H9 (cell line): Measurements from ENCODE around the gene ZNF263. TPM values are rescaled to one million over a fixed set of nuclear protein-coding genes. Genes with fewer than 3 reads are reported as not detected.

ENCODE experiments used
- DNase-seq: peaks from one replicate; pipeline ENCODE4 v3.0.0-alpha.2; 2017
- H2AFZ ChIP-seq: one replicate; pipeline ENCODE4 v1.6.1; 2013; ENCODE audit warnings: mild to moderate bottlenecking, low read length, control low read depth, moderate library complexity
- H2AK5ac ChIP-seq: 2 replicates; pipeline ENCODE4 v1.6.1; 2013; ENCODE audit warnings: low read length, control low read depth, mixed read lengths; ENCODE audit not compliant: insufficient read length
- H2BK120ac ChIP-seq: one replicate; pipeline ENCODE4 v1.6.1; 2013; ENCODE audit warnings: low read depth, mild to moderate bottlenecking, low read length, control low read depth, inconsistent platforms; ENCODE audit not compliant: poor library complexity, severe bottlenecking
- H2BK12ac ChIP-seq: 2 replicates; pipeline ENCODE4 v1.6.1; 2013; ENCODE audit warnings: low read length, control low read depth, mixed read lengths, low read depth; ENCODE audit not compliant: insufficient read length
- H2BK15ac ChIP-seq: 2 replicates; pipeline ENCODE4 v1.6.1; 2013; ENCODE audit warnings: low read depth, low read length, control low read depth
- H2BK20ac ChIP-seq: one replicate; pipeline ENCODE4 v1.6.1; 2013; ENCODE audit warnings: low read depth, mild to moderate bottlenecking, low read length, control low read depth, inconsistent platforms; ENCODE audit not compliant: poor library complexity, severe bottlenecking
- H2BK5ac ChIP-seq: 2 replicates; pipeline ENCODE4 v1.6.1; 2013; ENCODE audit warnings: low read length, control low read depth, mixed read lengths; ENCODE audit not compliant: insufficient read length
- H3K14ac ChIP-seq: 2 replicates; pipeline ENCODE4 v1.6.1; 2013; ENCODE audit warnings: low read length, control low read depth; ENCODE audit not compliant: insufficient read depth
- H3K18ac ChIP-seq: 2 replicates; pipeline ENCODE4 v1.6.1; 2013; ENCODE audit warnings: low read depth, mild to moderate bottlenecking, mixed read lengths, low read length, control low read depth; ENCODE audit not compliant: insufficient read length
- H3K23ac ChIP-seq: 2 replicates; pipeline ENCODE4 v1.6.1; 2013; ENCODE audit warnings: low read length, control low read depth, mixed read lengths, low read depth; ENCODE audit not compliant: insufficient read length
- H3K23me2 ChIP-seq: 2 replicates; pipeline ENCODE4 v1.6.1; 2013; ENCODE audit warnings: low read depth, mild to moderate bottlenecking, mixed read lengths, low read length, control low read depth; ENCODE audit not compliant: insufficient read length, poor library complexity, severe bottlenecking
- H3K27ac ChIP-seq: 2 replicates; pipeline ENCODE4 v1.5.1; 2013; ENCODE audit warnings: low read length, control low read depth, mixed read lengths, low read depth; ENCODE audit not compliant: insufficient read length
- H3K27me3 ChIP-seq: 2 replicates; pipeline ENCODE4 v1.6.1; 2013; ENCODE audit warnings: low read length, control low read depth, inconsistent platforms; ENCODE audit not compliant: insufficient read depth
- H3K4ac ChIP-seq: 2 replicates; pipeline ENCODE4 v1.6.1; 2013; ENCODE audit warnings: low read depth, mild to moderate bottlenecking, control low read depth, inconsistent platforms, low read length, moderate library complexity
- H3K4me1 ChIP-seq: 2 replicates; pipeline ENCODE4 v1.6.1; 2013; ENCODE audit warnings: low read length, control low read depth, inconsistent platforms; ENCODE audit not compliant: insufficient read depth
- H3K4me2 ChIP-seq: 2 replicates; pipeline ENCODE4 v1.6.1; 2013; ENCODE audit warnings: low read length, control low read depth, mixed read lengths; ENCODE audit not compliant: insufficient read length, insufficient read depth
- H3K56ac ChIP-seq: 2 replicates; pipeline ENCODE4 v1.6.1; 2013; ENCODE audit warnings: low read depth, mild to moderate bottlenecking, mixed read lengths, low read length, control low read depth; ENCODE audit not compliant: insufficient read length
- H3K79me1 ChIP-seq: 2 replicates; pipeline ENCODE4 v1.6.1; 2013; ENCODE audit warnings: low read depth, mild to moderate bottlenecking, moderate library complexity, low read length, control low read depth, inconsistent platforms; ENCODE audit not compliant: insufficient read depth, poor library complexity, severe bottlenecking
- H3K79me2 ChIP-seq: 2 replicates; pipeline ENCODE4 v1.6.1; 2013; ENCODE audit warnings: low read length, control low read depth, inconsistent platforms; ENCODE audit not compliant: insufficient read depth
- H3K9ac ChIP-seq: 2 replicates; pipeline ENCODE4 v1.6.1; 2013; ENCODE audit warnings: low read length, control low read depth, mixed read lengths; ENCODE audit not compliant: insufficient read length; ENCODE audit errors: extremely low read depth
- H3K9me3 ChIP-seq: one replicate; pipeline ENCODE4 v1.6.1; 2013; ENCODE audit warnings: low read depth, low read length, inconsistent platforms; ENCODE audit not compliant: control insufficient read depth
- H3T11ph ChIP-seq: one replicate; pipeline ENCODE4 v1.6.1; 2013; ENCODE audit warnings: mild to moderate bottlenecking, low read length, control low read depth, inconsistent platforms
- H4K20me1 ChIP-seq: one replicate; pipeline ENCODE4 v1.6.1; 2013; ENCODE audit not compliant: control insufficient read depth, insufficient read length, insufficient read depth
- H4K5ac ChIP-seq: 2 replicates; pipeline ENCODE4 v1.6.1; 2013; ENCODE audit warnings: low read depth, mild to moderate bottlenecking, mixed read lengths, low read length, control low read depth; ENCODE audit not compliant: insufficient read length
- H4K8ac ChIP-seq: replicated peaks from 2 replicates; pipeline ENCODE4 v1.6.1; 2013; ENCODE audit warnings: low read length, control low read depth, mixed read lengths, low read depth; ENCODE audit not compliant: insufficient read length
- H4K91ac ChIP-seq: 2 replicates; pipeline ENCODE4 v1.6.1; 2013; ENCODE audit warnings: low read depth, mild to moderate bottlenecking, moderate library complexity, mixed read lengths, low read length, control low read depth; ENCODE audit not compliant: insufficient read length
- H3K27ac Mint-ChIP-seq, 3 experiments: 2 replicates in 2 of 3; 3 replicates in 1 of 3; pipeline ENCODE4 v1.8.0; 2020 to 2021; ENCODE audit warnings: mixed read lengths in 3 of 3, mild to moderate bottlenecking in 1 of 3, moderate library complexity in 1 of 3
- H3K27me3 Mint-ChIP-seq: 2 replicates; pipeline ENCODE4 v1.8.0; 2021; ENCODE audit warnings: low read depth, mild to moderate bottlenecking, moderate library complexity, mixed read lengths
- H3K36me3 Mint-ChIP-seq, 3 experiments: 2 replicates in 2 of 3; 3 replicates in 1 of 3; pipeline ENCODE4 v1.8.0; 2020 to 2021; ENCODE audit warnings: low read depth in 3 of 3, mixed read lengths in 3 of 3; ENCODE audit not compliant: insufficient read depth in 1 of 3
- H3K4me1 Mint-ChIP-seq, 2 experiments: 2 replicates each; pipeline ENCODE4 v1.8.0; 2020; ENCODE audit warnings: mixed read lengths in 2 of 2
- H3K4me3 Mint-ChIP-seq, 2 experiments: 2 replicates in 1 of 2; 3 replicates in 1 of 2; pipeline ENCODE4 v1.8.0; 2020 to 2021; ENCODE audit warnings: mild to moderate bottlenecking in 2 of 2, mixed read lengths in 2 of 2, moderate library complexity in 1 of 2
- H3K9me3 Mint-ChIP-seq, 2 experiments: 2 replicates in 1 of 2; 3 replicates in 1 of 2; pipeline ENCODE4 v1.8.0; 2020; ENCODE audit warnings: mild to moderate bottlenecking in 2 of 2, mixed read lengths in 2 of 2, moderate library complexity in 1 of 2
- CTCF ChIP-seq: fragments of 200-600 bp; sonication (generic); conservative IDR thresholded peaks from 3 replicates; pipeline ENCODE4 v1.8.0; 2021; ENCODE audit warnings: antibody characterized with exemption, mild to moderate bottlenecking
- WGBS: extraction: QIAGEN DNeasy Blood & Tissue Kit; methylation state at CpG from one replicate; pipeline ENCODE4 v1.1.7; 2013; ENCODE audit warnings: missing lambda C conversion rate, low lambda C conversion rate, mixed read lengths; ENCODE audit not compliant: insufficient read length; ENCODE audit errors: extremely low coverage; 5-methylcytosine and 5-hydroxymethylcytosine counted together
- total RNA-seq: library from RNA; stranded (reverse); gene quantifications from 2 replicates; pipeline ENCODE4 v1.2.1, GENCODE V29; 2021

The ZNF263 gene
- total RNA-seq, 1 experiment from 2014 or later, result 35.7 TPM

GRCh38 chr16:3249451-3249850 is 33.8 kb upstream of the ZNF263 start:
- H2BK15ac ChIP-seq, result no peak overlapping the region
- peaks cover 0 to 4% (median 0%) of the 10 kb centered on the region in 3 experiments; a peak in 2 of 7 replicates for H3K36me3 Mint-ChIP-seq
- no peaks in the 10 kb centered on the region for H3K9me3 ChIP-seq
- no peaks in the 10 kb centered on the region for H3K4me1 ChIP-seq
- H3K18ac ChIP-seq, result no peak overlapping the region
- no peaks in the 10 kb centered on the region for H3K27me3 ChIP-seq
- no peak overlapping the region for H2BK120ac ChIP-seq
- no peak overlapping the region for H3K4me3 Mint-ChIP-seq
- no peak overlapping the region for H3K4ac ChIP-seq
- no peak overlapping the region for H3K9ac ChIP-seq
- H3K9me3 Mint-ChIP-seq, result peaks cover 61 to 75% of the 10 kb centered on the region in 2 experiments
- no peak for TF ChIP-seq CTCF
- H2AFZ ChIP-seq, result no peak overlapping the region
- H3K14ac ChIP-seq, result no peak overlapping the region
- H3K56ac ChIP-seq, result no peak overlapping the region
- no peak overlapping the region for H4K8ac ChIP-seq
- no peak overlapping the region for H3K23ac ChIP-seq
- no peak overlapping the region for H2AK5ac ChIP-seq
- no peaks in the 10 kb centered on the region for H3K4me1 Mint-ChIP-seq
- no peaks in the 10 kb centered on the region for H3K79me2 ChIP-seq
- H3K27me3 Mint-ChIP-seq, result peaks cover 9% of the 10 kb centered on the region
- H3K79me1 ChIP-seq, result no peaks in the 10 kb centered on the region
- H3K27ac Mint-ChIP-seq, result no peak overlapping the region
- DNase-seq, result no peak
- WGBS, result no CpG with 5 or more reads among the region's 14 CpGs
- no peak overlapping the region for H4K5ac ChIP-seq
- H3K4me2 ChIP-seq, result no peak overlapping the region
- no peak overlapping the region for H4K91ac ChIP-seq
- no peaks in the 10 kb centered on the region for H4K20me1 ChIP-seq
- no peak overlapping the region for H3K27ac ChIP-seq
- H2BK5ac ChIP-seq, result no peak overlapping the region
- no peaks in the 10 kb centered on the region for H3K23me2 ChIP-seq
- H3T11ph ChIP-seq, result no peak overlapping the region
- no peak overlapping the region for H2BK12ac ChIP-seq
- no peak overlapping the region for H2BK20ac ChIP-seq
